ENCODE data around the gene VGLL2.
A peak's percentile ranks its signal among the peaks of the same experiment; 100 is the strongest.

VGLL2 gene

GRCh38 chr6:117275205-117275604 is 9.8 kb downstream of the VGLL2 start:
- TF ChIP-seq TEAD4 (IDR thresholded peaks at IDR 0.05) (no peak), ZBTB7A (IDR thresholded peaks at IDR 0.05; ENCODE audit: low read depth) (no peak), REST (IDR thresholded peaks at IDR 0.05; ENCODE audit: low read depth) (no peak), FOXM1 (IDR thresholded peaks at IDR 0.05; ENCODE audit: borderline replicate concordance, low read depth) (no peak), EP300 (IDR thresholded peaks at IDR 0.05; ENCODE audit: borderline replicate concordance) (no peak), TAF1 (IDR thresholded peaks at IDR 0.05; ENCODE audit: low read depth) (no peak), CEBPB (IDR thresholded peaks at IDR 0.05) (no peak), RAD21 (IDR thresholded peaks at IDR 0.05; ENCODE audit: low read depth) (no peak), CREB1 (IDR thresholded peaks at IDR 0.05; ENCODE audit: low read depth) (no peak), NFIC (IDR thresholded peaks at IDR 0.05) (no peak), MAX (IDR thresholded peaks at IDR 0.05) (no peak), USF1 (IDR thresholded peaks at IDR 0.05) (no peak), TCF12 (IDR thresholded peaks at IDR 0.05; ENCODE audit: low read depth) (no peak), YY1 (IDR thresholded peaks at IDR 0.05; ENCODE audit: low read depth) (no peak), EGR1 (IDR thresholded peaks at IDR 0.05) (no peak)

GRCh38 chr6:117275711-117276110 is 10.4 kb downstream of the VGLL2 start:
- TF ChIP-seq CEBPB (IDR thresholded peaks at IDR 0.05) (no peak), TCF12 (IDR thresholded peaks at IDR 0.05; ENCODE audit: low read depth) (no peak), TAF1 (IDR thresholded peaks at IDR 0.05; ENCODE audit: low read depth) (no peak), USF1 (IDR thresholded peaks at IDR 0.05) (no peak), FOXM1 (IDR thresholded peaks at IDR 0.05; ENCODE audit: borderline replicate concordance, low read depth) (no peak), TEAD4 (IDR thresholded peaks at IDR 0.05) (no peak)

- no peak for TF ChIP-seq ZBTB7A (IDR thresholded peaks at IDR 0.05; ENCODE audit: low read depth)
- TF ChIP-seq RAD21 (IDR thresholded peaks at IDR 0.05; ENCODE audit: low read depth), result no peak
- no peak for TF ChIP-seq TAF1 (IDR thresholded peaks at IDR 0.05; ENCODE audit: low read depth)
- TF ChIP-seq TCF12 (IDR thresholded peaks at IDR 0.05; ENCODE audit: low read depth), result no peak
- no peak for TF ChIP-seq USF1 (IDR thresholded peaks at IDR 0.05)
- TF ChIP-seq MAX (IDR thresholded peaks at IDR 0.05), result no peak
- no peak for TF ChIP-seq REST (IDR thresholded peaks at IDR 0.05; ENCODE audit: low read depth)
- no peak for TF ChIP-seq CEBPB (IDR thresholded peaks at IDR 0.05)
- no peak for TF ChIP-seq TEAD4 (IDR thresholded peaks at IDR 0.05)
- TF ChIP-seq EGR1 (IDR thresholded peaks at IDR 0.05), result no peak
Observed at GRCh38 chr6:117276778-117277316, 11.5 kb downstream of the VGLL2 start.

GRCh38 chr6:117280922-117281321 is 15.6 kb downstream of the VGLL2 start:
- TF ChIP-seq EP300 (IDR thresholded peaks at IDR 0.05; ENCODE audit: borderline replicate concordance), result no peak
- peak; percentile 41 for TF ChIP-seq RAD21 (IDR thresholded peaks at IDR 0.05; ENCODE audit: low read depth)

GRCh38 chr6:117288083-117288715 is 22.8 kb downstream of the VGLL2 start:
- TF ChIP-seq FOXM1 (IDR thresholded peaks at IDR 0.05; ENCODE audit: borderline replicate concordance, low read depth) (no peak), MAX (IDR thresholded peaks at IDR 0.05) (no peak), EGR1 (IDR thresholded peaks at IDR 0.05) (no peak), CEBPB (IDR thresholded peaks at IDR 0.05) (no peak), USF1 (IDR thresholded peaks at IDR 0.05) (no peak), YY1 (IDR thresholded peaks at IDR 0.05; ENCODE audit: low read depth) (no peak), CREB1 (IDR thresholded peaks at IDR 0.05; ENCODE audit: low read depth) (no peak), TAF1 (IDR thresholded peaks at IDR 0.05; ENCODE audit: low read depth) (no peak), REST (IDR thresholded peaks at IDR 0.05; ENCODE audit: low read depth) (no peak), TEAD4 (IDR thresholded peaks at IDR 0.05) (no peak), TCF12 (IDR thresholded peaks at IDR 0.05; ENCODE audit: low read depth) (no peak), ZBTB7A (IDR thresholded peaks at IDR 0.05; ENCODE audit: low read depth) (no peak), NFIC (IDR thresholded peaks at IDR 0.05) (no peak), RAD21 (IDR thresholded peaks at IDR 0.05; ENCODE audit: low read depth) (no peak)

All from Ishikawa (cell line).